Measurements from ENCODE around the gene CHMP4B. TPM values are rescaled to one million over a fixed set of nuclear protein-coding genes. Genes with fewer than 3 reads are reported as not detected.

Gene CHMP4B
- total RNA-seq, 1 donor from 2014 or later, result 42.8 TPM

DNA sequence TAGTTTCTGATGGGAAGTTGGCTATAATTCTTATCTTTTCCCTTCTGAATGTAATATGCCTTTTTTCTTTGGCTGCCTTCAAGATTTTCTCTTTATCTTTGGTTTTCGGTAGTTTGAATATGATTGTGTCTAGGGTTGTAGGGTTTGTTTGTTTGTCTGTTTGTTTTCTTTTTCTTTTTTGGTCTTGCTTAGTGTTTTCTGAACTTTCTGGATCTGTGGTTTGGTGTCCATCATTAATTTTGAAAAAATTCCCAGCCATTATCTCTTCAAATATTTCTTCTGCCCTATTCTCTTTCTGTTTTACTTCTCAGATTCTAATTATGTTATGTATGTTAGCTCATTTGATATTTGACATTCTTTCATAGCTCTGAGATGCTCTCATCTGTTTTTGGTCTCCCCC, 79.4 kb downstream of the CHMP4B start:
- no peaks in the 10 kb centered on the region for H3K36me3 ChIP-seq
- intact Hi-C loops (cut with DNase I), result no loop called here
- TF ChIP-seq CTCF (IDR thresholded peaks at IDR 0.05), result no peak
- no peaks in the 10 kb centered on the region for H3K27me3 ChIP-seq
- no peak overlapping the region for H3K4me3 ChIP-seq
- DNase-seq (ENCODE audit: low spot score in 2 of 2), result no peak
- H3K4me1 ChIP-seq, result no peaks in the 10 kb centered on the region
- peaks cover 0 to 3% of the 10 kb centered on the region in 2 donors for H3K9me3 ChIP-seq
- H3K27ac ChIP-seq, result no peak overlapping the region

GRCh38 chr20:33893314-33893713, 82.2 kb downstream of the CHMP4B start:
- Histone ChIP-seq H3K27ac (no peak overlapping the region), H3K9me3 (peaks cover 0 to 3% of the 10 kb centered on the region in 2 donors), H3K4me1 (no peaks in the 10 kb centered on the region), H3K27me3 (no peaks in the 10 kb centered on the region), H3K36me3 (no peaks in the 10 kb centered on the region), H3K4me3 (no peak overlapping the region)
- intact Hi-C loops (cut with DNase I), result no loop called here
- TF ChIP-seq CTCF (IDR thresholded peaks at IDR 0.05), result no peak
- no peak for DNase-seq (ENCODE audit: low spot score in 2 of 2)

GRCh38 chr20:33894798-33895197, 83.7 kb downstream of the CHMP4B start:
- H3K4me3 ChIP-seq, result no peak overlapping the region
- TF ChIP-seq CTCF (IDR thresholded peaks at IDR 0.05), result no peak
- DNase-seq (ENCODE audit: low spot score in 2 of 2), result no peak
- H3K4me1 ChIP-seq, result no peaks in the 10 kb centered on the region
- no peaks in the 10 kb centered on the region for H3K27me3 ChIP-seq
- H3K27ac ChIP-seq, result no peak overlapping the region
- peaks cover 0 to 3% of the 10 kb centered on the region in 2 donors for H3K9me3 ChIP-seq
- H3K36me3 ChIP-seq, result no peaks in the 10 kb centered on the region
- intact Hi-C loops (cut with DNase I), result no loop called here

- no peak for TF ChIP-seq CTCF (IDR thresholded peaks at IDR 0.05)
- H3K36me3 ChIP-seq, result no peaks in the 10 kb centered on the region
- no peak overlapping the region for H3K27ac ChIP-seq
- H3K27me3 ChIP-seq, result no peaks in the 10 kb centered on the region
- intact Hi-C loops (cut with DNase I), result no loop called here
- no peaks in the 10 kb centered on the region for H3K4me1 ChIP-seq
- no peak for DNase-seq (ENCODE audit: low spot score in 2 of 2)
- no peak overlapping the region for H3K4me3 ChIP-seq
- no peaks in the 10 kb centered on the region for H3K9me3 ChIP-seq
These were observed 85.4 kb downstream of the CHMP4B start for GRCh38 chr20:33896509-33896908.

DNA sequence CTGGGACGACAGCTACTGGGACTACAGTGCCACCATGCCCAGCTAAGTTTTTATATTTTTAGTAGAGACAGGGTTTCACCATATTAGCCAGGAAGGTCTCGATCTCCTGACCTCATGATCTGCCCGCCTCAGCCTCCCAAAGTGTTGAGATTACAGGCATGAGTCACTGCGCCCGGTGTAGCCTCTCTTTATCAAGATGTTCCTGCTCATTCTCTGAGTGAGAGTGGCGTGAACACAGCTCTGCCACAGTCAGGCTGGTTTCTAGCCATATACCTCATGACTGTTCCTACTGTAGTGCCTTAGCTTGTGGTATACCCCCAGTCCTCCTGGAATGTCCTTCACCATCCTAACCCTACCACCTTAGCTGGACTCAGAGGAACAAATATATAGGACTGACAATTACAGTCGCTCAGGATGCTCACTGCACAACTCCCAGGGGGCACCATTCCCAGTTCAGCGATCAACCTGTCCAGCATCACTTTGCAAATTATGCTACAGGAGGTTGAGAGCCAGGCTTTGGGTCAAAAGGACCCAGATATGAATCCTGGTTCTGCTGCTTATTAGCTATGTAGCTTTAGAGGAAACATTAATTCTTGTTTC, 86.3 kb downstream of the CHMP4B start:
- Histone ChIP-seq H3K27me3 (no peaks in the 10 kb centered on the region), H3K9me3 (no peaks in the 10 kb centered on the region), H3K36me3 (no peaks in the 10 kb centered on the region), H3K4me1 (no peaks in the 10 kb centered on the region), H3K4me3 (no peak overlapping the region), H3K27ac (no peak overlapping the region)
- no peak for DNase-seq (ENCODE audit: low spot score in 2 of 2)
- TF ChIP-seq CTCF (IDR thresholded peaks at IDR 0.05), result no peak
- intact Hi-C loops (cut with DNase I), result no loop called here

GRCh38 chr20:33899106-33899505, 88.0 kb downstream of the CHMP4B start:
- Histone ChIP-seq H3K27me3 (no peaks in the 10 kb centered on the region), H3K36me3 (no peaks in the 10 kb centered on the region), H3K27ac (no peak overlapping the region), H3K4me3 (no peak overlapping the region), H3K9me3 (no peaks in the 10 kb centered on the region), H3K4me1 (no peaks in the 10 kb centered on the region)
- TF ChIP-seq CTCF (IDR thresholded peaks at IDR 0.05), result no peak
- intact Hi-C loops (cut with DNase I), result no loop called here
- no peak for DNase-seq (ENCODE audit: low spot score in 2 of 2)

All from ascending aorta (tissue), 2 donors.